ENCODE results near the gene LINC00237.

The LINC00237 gene

GRCh38 chr20:21089391-21089790, 16.8 kb downstream of the LINC00237 start:
- Histone ChIP-seq H3K36me3 (replicated peaks; ENCODE audit: low read depth, low read length) (no peaks in the 10 kb centered on the region), H3K79me2 (ENCODE audit: low read length) (no peaks in the 10 kb centered on the region), H4K20me1 (ENCODE audit: insufficient read depth, low read length) (no peaks in the 10 kb centered on the region), H3K4me2 (ENCODE audit: low read length) (no peak overlapping the region), H3K27me3 (ENCODE audit: low read depth, low read length) (peaks cover 80% of the 10 kb centered on the region), H2AFZ (ENCODE audit: low read depth, low read length) (no peak overlapping the region), H3K9me3 (ENCODE audit: insufficient read depth, low read length) (no peaks in the 10 kb centered on the region), H3K4me3 (ENCODE audit: low read length) (no peak overlapping the region), H3K27ac (ENCODE audit: low read length) (no peak overlapping the region), H3K9ac (ENCODE audit: low read length) (no peak overlapping the region), H3K4me1 (ENCODE audit: low read length) (no peaks in the 10 kb centered on the region)
- TF ChIP-seq EZH2phosphoT487 (IDR thresholded peaks at IDR 0.05; ENCODE audit: low read depth) (no peak), CTCF (IDR thresholded peaks at IDR 0.05; ENCODE audit: low read depth, low read length) (no peak)

DNA sequence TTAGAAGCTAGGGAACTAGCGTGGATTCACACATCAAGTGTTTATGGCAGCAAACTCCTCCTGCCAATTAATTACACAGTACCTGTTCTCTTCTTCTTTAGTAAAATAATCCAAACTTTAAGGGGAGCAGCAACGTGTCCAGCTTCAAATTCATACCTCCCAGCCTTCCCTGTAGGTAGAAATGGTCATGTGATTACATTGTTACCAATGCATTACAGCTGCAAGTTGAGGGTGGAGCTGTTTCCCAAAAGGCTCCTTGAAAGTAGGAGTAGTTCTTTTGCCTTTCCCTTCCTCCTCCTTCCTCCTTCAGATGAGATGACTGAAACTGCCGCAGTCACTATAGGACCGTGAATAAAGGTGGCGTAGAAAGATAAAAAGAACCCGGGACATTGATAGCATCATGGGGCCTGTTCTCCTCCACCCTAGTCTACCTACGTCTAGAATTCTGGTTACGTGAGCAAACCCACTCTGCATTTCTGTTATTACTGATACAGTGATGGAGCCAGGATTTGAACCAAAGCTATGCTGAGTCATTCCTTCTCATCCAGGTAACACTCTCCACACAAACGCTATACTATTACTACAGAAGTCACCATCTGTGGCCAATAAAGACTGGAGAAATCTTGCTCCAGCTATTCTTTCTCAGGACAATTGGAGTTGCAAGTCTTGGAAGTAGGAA, 18.2 kb downstream of the LINC00237 start:
- no peak overlapping the region for H3K27ac ChIP-seq (ENCODE audit: low read length)
- H2AFZ ChIP-seq (ENCODE audit: low read depth, low read length): no peak overlapping the region
- no peaks in the 10 kb centered on the region for H3K79me2 ChIP-seq (ENCODE audit: low read length)
- no peaks in the 10 kb centered on the region for H3K4me1 ChIP-seq (ENCODE audit: low read length)
- H3K36me3 ChIP-seq (replicated peaks; ENCODE audit: low read depth, low read length): no peaks in the 10 kb centered on the region
- H3K9ac ChIP-seq (ENCODE audit: low read length): no peak overlapping the region
- no peak overlapping the region for H3K4me2 ChIP-seq (ENCODE audit: low read length)
- H3K4me3 ChIP-seq (ENCODE audit: low read length): no peak overlapping the region
- peaks cover 70% of the 10 kb centered on the region for H3K27me3 ChIP-seq (ENCODE audit: low read depth, low read length)
- H4K20me1 ChIP-seq (ENCODE audit: insufficient read depth, low read length): no peaks in the 10 kb centered on the region
- H3K9me3 ChIP-seq (ENCODE audit: insufficient read depth, low read length): no peaks in the 10 kb centered on the region
- TF ChIP-seq CTCF (IDR thresholded peaks at IDR 0.05; ENCODE audit: low read depth, low read length) (no peak), EZH2phosphoT487 (IDR thresholded peaks at IDR 0.05; ENCODE audit: low read depth) (no peak)

- H3K27me3 ChIP-seq (ENCODE audit: low read depth, low read length): peaks cover 56% of the 10 kb centered on the region
- TF ChIP-seq CTCF (IDR thresholded peaks at IDR 0.05; ENCODE audit: low read depth, low read length) (no peak), EZH2phosphoT487 (IDR thresholded peaks at IDR 0.05; ENCODE audit: low read depth) (no peak)
- no peak overlapping the region for H3K27ac ChIP-seq (ENCODE audit: low read length)
- no peak overlapping the region for H3K4me3 ChIP-seq (ENCODE audit: low read length)
- H3K9ac ChIP-seq (ENCODE audit: low read length): no peak overlapping the region
- no peaks in the 10 kb centered on the region for H3K79me2 ChIP-seq (ENCODE audit: low read length)
- no peaks in the 10 kb centered on the region for H4K20me1 ChIP-seq (ENCODE audit: insufficient read depth, low read length)
- H3K36me3 ChIP-seq (replicated peaks; ENCODE audit: low read depth, low read length): no peaks in the 10 kb centered on the region
- no peak overlapping the region for H2AFZ ChIP-seq (ENCODE audit: low read depth, low read length)
- no peaks in the 10 kb centered on the region for H3K9me3 ChIP-seq (ENCODE audit: insufficient read depth, low read length)
- H3K4me1 ChIP-seq (ENCODE audit: low read length): no peaks in the 10 kb centered on the region
- H3K4me2 ChIP-seq (ENCODE audit: low read length): no peak overlapping the region
Observed at GRCh38 chr20:21083825-21084325, 22.3 kb downstream of the LINC00237 start.

DNA sequence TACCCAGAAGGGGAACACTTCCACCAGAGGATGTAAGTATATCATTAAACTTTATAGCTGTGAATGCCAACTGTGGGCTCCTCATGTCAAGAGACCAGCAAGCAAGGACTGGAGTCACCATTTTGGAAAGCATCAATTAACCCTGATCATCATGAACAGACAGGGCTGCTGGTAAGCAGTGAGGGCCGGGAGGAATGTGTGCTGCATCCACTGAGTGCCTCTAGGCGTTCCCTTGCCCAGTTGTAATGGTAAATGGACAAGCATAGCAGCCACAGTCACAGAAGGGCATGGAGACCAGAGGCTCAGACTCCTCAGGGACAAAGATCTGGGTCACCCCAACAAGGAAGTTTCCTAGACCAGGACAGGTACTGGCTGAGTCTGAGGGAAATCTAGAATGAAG, 23.6 kb downstream of the LINC00237 start:
- H3K4me1 ChIP-seq (ENCODE audit: low read length): no peaks in the 10 kb centered on the region
- H2AFZ ChIP-seq (ENCODE audit: low read depth, low read length): no peak overlapping the region
- H3K9me3 ChIP-seq (ENCODE audit: insufficient read depth, low read length): no peaks in the 10 kb centered on the region
- H3K27me3 ChIP-seq (ENCODE audit: low read depth, low read length): peaks cover 56% of the 10 kb centered on the region
- no peak for TF ChIP-seq CTCF (IDR thresholded peaks at IDR 0.05; ENCODE audit: low read depth, low read length)
- no peak for TF ChIP-seq EZH2phosphoT487 (IDR thresholded peaks at IDR 0.05; ENCODE audit: low read depth)
- H3K9ac ChIP-seq (ENCODE audit: low read length): no peak overlapping the region
- H3K27ac ChIP-seq (ENCODE audit: low read length): no peak overlapping the region
- no peaks in the 10 kb centered on the region for H3K79me2 ChIP-seq (ENCODE audit: low read length)
- no peaks in the 10 kb centered on the region for H4K20me1 ChIP-seq (ENCODE audit: insufficient read depth, low read length)
- no peaks in the 10 kb centered on the region for H3K36me3 ChIP-seq (replicated peaks; ENCODE audit: low read depth, low read length)
- H3K4me2 ChIP-seq (ENCODE audit: low read length): no peak overlapping the region
- no peak overlapping the region for H3K4me3 ChIP-seq (ENCODE audit: low read length)

All from OCI-LY3 (cell line).